Muscle of back (tissue), 11 donors: ENCODE results near the gene ZNF536. TPM values are rescaled to one million over a fixed set of nuclear protein-coding genes. Genes with fewer than 3 reads are reported as not detected.
"Not testable (repeated sequence)": the region's sequence is repeated elsewhere in the genome, so short reads cannot be mapped to it uniquely, and the experiment has no call there.

Experiments used
- DNase-seq, 3 donors: peaks; one replicate each; pipeline versions ENCODE4 v3.0.0 to v3.0.0-alpha.2; 2013
- polyA plus RNA-seq, 10 donors: library from polyadenylated mRNA; unstranded; fragments of 120-200 nt; gene quantifications; one replicate each; pipeline ENCODE4 v1.2.1, GENCODE V29; 2013; ENCODE audit not compliant: insufficient read length in 10 of 10

ZNF536 gene
- polyA plus RNA-seq, 10 donors: 1.5 to 7.8 (median 2.7) TPM

- DNase-seq: peak in 1 of 3 donors; percentile 39
Measured at GRCh38 chr19:30340771-30341561, 31.2 kb upstream of the ZNF536 start.

- no peak for DNase-seq
Measured at GRCh38 chr19:30341611-30342201, 30.5 kb upstream of the ZNF536 start.

GRCh38 chr19:30342901-30343300 is 29.3 kb upstream of the ZNF536 start:
- no peak for DNase-seq

- no peak for DNase-seq
Measured at GRCh38 chr19:30344446-30345425, 27.4 kb upstream of the ZNF536 start.

DNA sequence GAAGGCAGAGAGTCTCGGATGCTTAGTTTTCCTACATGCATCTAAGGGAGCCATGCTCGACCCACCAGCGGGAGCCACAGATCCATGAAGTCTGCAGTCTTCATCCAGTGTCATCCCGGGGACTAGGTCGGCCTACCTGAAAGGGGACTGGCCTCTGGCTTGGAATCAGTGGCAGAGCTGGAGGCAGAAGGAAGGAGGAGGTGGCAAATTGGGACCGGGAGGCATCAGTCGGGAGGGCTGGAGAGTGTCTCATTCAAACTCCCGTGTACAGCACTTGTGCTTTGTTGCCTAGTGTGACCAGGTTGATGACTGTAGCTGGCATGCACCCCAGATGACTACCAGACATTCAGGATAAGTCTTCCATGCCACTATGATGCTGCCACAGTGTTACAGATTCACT is 26.5 kb upstream of the ZNF536 start:
- DNase-seq: no peak

DNA sequence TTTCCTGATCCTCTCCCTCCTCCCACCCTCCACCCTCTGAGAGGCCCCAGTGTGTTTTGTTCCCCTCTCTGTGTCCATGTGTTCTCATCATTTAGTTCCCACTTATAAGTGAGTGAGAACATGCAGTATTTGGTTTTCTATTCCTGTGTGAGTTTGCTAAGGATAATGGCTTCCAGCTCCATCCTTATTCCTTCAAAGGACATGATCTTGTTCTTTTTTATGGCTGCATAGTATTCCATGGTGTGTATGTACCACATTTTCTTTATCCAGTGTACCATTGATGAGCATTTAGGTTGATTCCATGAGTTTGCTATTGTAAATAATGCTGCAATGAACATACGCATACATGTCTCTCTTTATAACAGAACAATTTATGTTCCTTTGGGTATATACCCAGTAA is 25.7 kb upstream of the ZNF536 start:
- not testable (repeated sequence) for DNase-seq

DNA sequence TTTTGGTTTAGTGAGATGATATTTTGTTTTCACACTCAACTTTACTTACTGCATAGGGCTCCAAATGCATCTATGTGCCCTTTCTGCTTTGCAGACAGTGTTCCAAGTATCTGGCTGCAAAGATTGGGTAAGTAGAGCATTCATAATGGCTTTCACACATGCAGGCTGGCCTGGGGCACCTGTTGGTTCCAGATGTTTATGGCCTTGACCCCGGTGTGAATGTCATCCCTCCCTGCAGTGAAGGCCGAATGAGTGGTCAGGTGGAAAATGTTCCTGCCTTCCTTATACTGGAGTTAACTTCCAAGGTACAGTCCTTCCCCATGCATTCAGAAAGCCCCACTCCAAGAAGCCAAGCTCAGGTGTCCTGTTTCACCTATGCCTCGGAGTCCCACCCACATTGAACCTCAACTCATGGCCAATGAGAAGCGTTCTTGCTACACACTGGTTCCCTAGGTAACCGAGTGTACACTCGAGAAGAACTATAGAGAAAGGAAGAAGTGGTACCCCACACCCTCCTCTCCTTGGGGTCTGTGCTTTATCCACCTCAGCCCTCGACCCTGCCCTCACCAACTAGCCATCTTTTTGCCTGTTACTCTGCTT is 23.0 kb upstream of the ZNF536 start:
- no peak for DNase-seq

GRCh38 chr19:30350692-30351663 is 21.2 kb upstream of the ZNF536 start:
- no peak for DNase-seq

- no peak for DNase-seq
Measured at GRCh38 chr19:30351774-30352173, 20.4 kb upstream of the ZNF536 start.

GRCh38 chr19:30353394-30353945 is 18.7 kb upstream of the ZNF536 start:
- DNase-seq: no peak

DNA sequence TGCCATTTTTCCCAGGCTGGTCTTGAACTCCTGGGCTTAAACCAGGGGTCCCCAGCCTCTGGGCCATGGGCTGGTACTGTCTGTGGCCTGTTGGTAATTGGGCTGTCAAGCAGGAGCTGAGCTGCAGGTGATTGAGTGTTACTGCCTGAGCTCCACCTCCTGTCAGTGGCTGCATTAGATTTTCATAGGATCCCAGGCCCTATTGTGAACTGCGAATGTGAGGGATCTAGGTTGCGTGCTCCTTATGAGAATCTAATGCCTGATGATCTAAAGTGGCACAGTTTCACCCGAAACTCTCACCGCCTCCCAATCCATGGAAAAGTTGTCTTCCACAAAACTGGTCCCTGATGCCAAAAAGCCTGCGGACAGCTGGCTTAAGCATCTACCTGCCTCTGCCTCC is 16.6 kb upstream of the ZNF536 start:
- no peak for DNase-seq

- no peak for DNase-seq
Measured at GRCh38 chr19:30356951-30357579, 15.1 kb upstream of the ZNF536 start.

DNA sequence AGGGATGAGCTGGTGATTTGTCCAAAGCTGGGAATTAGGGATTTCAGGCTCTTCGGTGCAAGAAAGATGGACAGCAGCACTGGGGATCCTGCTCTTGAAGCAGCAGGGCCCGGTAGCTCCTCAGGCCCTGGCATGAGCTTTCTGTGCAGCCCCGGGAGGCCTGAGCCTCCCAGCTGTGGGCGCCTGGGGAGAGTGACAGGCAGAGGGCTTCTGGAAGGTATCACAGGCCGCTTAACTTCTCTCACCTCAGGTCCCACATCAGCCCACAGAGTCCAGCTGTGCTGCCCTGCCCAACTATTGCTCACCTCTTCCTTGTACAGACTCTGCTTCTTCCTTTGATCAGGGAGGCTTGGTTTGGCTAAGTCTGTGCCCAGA is 14.6 kb upstream of the ZNF536 start:
- no peak for DNase-seq

- no peak for DNase-seq
Measured at GRCh38 chr19:30358319-30358718, 13.9 kb upstream of the ZNF536 start.

- no peak for DNase-seq
Measured at GRCh38 chr19:30358821-30359580, 13.2 kb upstream of the ZNF536 start.

- DNase-seq: no peak
Measured at GRCh38 chr19:30359936-30360335, 12.2 kb upstream of the ZNF536 start.

GRCh38 chr19:30360376-30361106 is 11.6 kb upstream of the ZNF536 start:
- DNase-seq: peak in 1 of 3 donors; percentile 22

GRCh38 chr19:30361107-30361447 is 11.1 kb upstream of the ZNF536 start:
- no peak for DNase-seq

- no peak for DNase-seq
Measured at GRCh38 chr19:30361721-30362120, 10.5 kb upstream of the ZNF536 start.
